Dermis blood vessel endothelial cell (primary cell): ENCODE measurements around the gene CNTNAP2. TPM values are rescaled to one million over a fixed set of nuclear protein-coding genes. Genes with fewer than 3 reads are reported as not detected.

ENCODE experiments used
- DNase-seq: peaks from one replicate; pipeline ENCODE4 v3.0.0; 2010
- total RNA-seq: library from RNA; depleted of rRNA; stranded (reverse); fragments of >200 nt; gene quantifications from 2 replicates; pipeline ENCODE4 v1.2.3, GENCODE V29; 2014

CNTNAP2 gene
- total RNA-seq, 1 donor from 2014 or later: not detected

DNA sequence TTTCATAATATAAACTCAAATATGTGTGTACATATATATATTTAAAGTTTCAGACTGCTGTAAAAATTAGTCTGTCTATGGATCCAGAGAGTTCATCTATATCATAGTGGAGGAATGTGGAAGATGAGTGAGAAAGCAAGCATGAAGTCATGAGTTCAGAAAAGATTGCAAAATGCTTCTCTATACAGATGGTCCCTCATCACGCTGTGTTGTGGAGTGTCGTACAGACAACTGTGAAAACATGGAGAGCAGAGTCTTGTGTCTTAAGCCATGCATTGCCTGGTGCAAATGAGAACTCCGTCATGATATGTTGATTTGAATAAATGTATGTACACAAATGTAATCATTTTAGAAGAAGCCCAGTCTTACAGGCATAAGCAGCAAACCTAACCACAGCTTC, 316.9 kb downstream of the CNTNAP2 start:
- no peak for DNase-seq

GRCh38 chr7:146443102-146443501, 326.5 kb downstream of the CNTNAP2 start:
- DNase-seq: no peak

- no peak for DNase-seq
Observed at GRCh38 chr7:146449625-146450024, 333.0 kb downstream of the CNTNAP2 start.

DNA sequence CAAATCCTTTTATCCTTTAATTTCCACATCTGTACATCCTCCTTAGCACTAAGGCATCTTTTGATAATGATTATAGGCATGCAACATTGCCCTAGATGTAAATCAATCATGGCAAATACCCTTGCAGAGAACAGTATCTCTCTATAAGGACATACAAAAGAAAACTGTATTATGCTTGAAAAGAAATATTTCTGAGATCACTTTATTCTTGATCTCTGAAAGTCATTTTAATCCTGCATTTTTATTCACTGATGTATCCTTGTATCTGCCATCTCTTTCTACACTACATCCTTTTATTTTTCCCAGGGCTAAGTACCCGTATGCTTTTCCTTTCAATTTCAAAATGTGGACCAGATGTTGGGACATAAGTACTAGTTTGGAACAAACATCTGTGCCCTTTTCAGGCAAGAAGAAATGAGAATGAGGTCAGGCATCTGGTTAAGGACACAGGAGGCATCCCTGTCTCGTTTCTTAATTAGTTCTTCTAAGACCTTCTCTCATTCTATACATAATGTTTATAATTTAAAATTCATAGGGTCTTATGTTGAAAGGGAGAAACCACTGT, 338.6 kb downstream of the CNTNAP2 start:
- no peak for DNase-seq

- no peak for DNase-seq
Observed at GRCh38 chr7:146479040-146479439, 362.4 kb downstream of the CNTNAP2 start.

DNA sequence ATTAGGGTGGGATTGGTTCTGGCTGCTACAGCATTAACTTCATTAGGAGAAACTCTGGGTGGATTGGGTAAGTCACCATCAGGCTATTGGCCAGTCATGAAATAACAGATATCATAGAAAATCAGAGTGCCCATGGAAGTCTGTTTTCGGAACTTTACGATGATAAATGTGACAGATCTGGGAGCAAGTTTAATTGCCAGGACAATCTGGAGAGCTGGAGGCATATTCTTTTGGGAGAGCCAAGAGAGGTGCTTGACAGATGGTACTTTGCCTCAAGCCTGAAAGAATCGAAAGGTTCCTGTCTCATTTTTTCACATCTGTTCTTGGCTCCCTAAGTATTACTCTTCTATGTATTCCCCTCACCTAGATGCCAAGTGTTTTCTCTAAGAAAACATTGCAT, 369.9 kb downstream of the CNTNAP2 start:
- no peak for DNase-seq

GRCh38 chr7:146492017-146492416, 375.4 kb downstream of the CNTNAP2 start:
- DNase-seq: no peak

- DNase-seq: no peak
Observed at GRCh38 chr7:146494952-146495596, 378.5 kb downstream of the CNTNAP2 start.

DNA sequence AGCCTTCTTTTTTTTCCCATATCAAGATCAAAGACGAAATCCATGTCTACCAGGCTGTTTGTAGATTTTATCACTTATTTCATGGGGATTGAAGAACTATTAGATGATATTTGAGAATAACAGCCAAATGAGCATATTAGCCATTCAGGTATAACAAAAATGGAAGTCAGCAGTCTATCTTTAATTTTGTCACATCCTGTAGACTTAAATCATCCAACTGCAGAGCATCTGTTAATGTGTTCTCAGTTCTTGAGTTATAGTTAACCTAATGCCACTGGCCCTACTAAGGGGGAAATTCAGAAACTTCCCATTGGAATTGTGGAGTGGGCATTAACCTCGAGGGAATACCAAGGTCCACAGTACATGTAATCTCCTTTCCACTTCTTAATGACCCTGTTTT, 380.1 kb downstream of the CNTNAP2 start:
- no peak for DNase-seq

- DNase-seq: no peak
Observed at GRCh38 chr7:146499970-146500369, 383.4 kb downstream of the CNTNAP2 start.

GRCh38 chr7:146503844-146504243, 387.2 kb downstream of the CNTNAP2 start:
- no peak for DNase-seq

GRCh38 chr7:146510088-146510680, 393.6 kb downstream of the CNTNAP2 start:
- DNase-seq: no peak

DNA sequence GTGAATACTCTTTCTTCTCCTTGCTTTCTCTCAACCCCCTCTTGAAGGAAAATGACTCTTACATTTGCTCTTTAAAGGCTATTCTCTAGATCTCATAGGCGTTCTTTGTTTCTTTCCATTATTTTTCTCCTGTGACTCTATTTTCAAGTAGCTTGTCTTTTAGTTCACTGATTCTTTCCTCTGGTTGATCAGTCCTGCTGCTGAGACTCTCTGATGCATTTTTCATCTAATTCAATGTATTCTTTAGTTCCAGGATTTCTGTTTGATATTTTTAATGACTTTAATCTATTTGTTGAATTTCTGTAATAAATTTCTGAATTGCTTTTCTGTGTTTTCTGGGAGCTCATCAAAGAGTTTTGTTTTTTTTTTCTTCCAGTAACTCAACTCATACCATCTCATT, 397.7 kb downstream of the CNTNAP2 start:
- DNase-seq: no peak

DNA sequence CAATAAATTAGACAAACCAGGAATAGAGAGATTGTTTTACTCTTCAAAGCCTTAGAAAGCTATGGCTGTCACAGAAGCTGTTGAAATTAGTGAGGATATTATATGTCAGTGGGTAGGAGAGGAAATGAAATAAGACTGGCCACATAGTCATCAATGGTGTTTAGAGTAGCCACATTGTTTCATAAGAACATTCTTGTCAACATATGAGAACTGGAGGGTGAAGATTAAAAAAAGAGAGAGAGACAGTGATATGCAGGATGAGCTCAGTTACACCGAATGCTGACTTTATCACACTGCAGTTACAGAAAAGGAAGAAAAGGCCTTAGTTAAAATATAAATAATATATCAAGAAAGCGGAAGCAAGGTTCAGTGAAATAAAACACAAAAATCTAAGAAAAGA, 412.0 kb downstream of the CNTNAP2 start:
- no peak for DNase-seq

GRCh38 chr7:146539836-146540235, 423.2 kb downstream of the CNTNAP2 start:
- no peak for DNase-seq

- no peak for DNase-seq
Observed at GRCh38 chr7:146542101-146542500, 425.5 kb downstream of the CNTNAP2 start.

GRCh38 chr7:146544748-146545147, 428.1 kb downstream of the CNTNAP2 start:
- no peak for DNase-seq

DNA sequence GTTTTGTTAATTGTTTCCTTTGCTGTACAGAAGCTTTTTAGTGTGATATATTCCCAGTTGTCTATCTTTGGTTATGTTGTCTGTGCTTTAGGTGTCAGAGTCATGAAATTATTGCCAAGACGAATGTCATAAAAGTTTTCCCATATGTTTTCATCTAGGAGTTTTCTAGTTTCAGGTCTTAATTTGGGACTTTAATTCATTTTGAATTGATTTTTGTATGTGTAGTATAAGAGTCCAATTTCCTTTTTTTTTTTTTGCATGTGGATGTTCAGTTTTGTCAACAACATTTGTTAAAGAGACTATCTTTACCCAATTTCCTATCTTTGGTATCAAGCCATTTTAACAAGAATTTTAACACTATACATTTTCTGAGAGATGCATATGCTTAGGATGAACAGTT, 432.2 kb downstream of the CNTNAP2 start:
- DNase-seq: no peak

DNA sequence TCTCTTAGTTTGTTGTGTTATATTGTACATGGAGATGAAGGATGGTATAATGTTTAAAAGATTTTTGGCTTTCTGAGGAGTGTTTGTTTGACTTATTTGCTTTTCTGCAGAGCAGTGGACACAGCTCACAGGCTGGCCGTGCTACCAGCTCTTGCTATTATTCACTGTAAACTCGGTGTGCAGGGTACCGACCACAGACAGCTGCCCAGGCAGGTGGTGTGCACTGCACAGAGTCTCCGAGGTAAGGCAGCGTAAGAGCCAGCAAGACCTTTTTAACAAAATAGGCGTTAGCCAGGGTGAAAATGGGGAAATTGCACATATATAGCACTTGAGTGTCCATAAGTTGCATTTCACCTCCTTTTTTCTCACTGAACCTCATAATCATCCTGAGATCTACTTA, 438.0 kb downstream of the CNTNAP2 start:
- no peak for DNase-seq

DNA sequence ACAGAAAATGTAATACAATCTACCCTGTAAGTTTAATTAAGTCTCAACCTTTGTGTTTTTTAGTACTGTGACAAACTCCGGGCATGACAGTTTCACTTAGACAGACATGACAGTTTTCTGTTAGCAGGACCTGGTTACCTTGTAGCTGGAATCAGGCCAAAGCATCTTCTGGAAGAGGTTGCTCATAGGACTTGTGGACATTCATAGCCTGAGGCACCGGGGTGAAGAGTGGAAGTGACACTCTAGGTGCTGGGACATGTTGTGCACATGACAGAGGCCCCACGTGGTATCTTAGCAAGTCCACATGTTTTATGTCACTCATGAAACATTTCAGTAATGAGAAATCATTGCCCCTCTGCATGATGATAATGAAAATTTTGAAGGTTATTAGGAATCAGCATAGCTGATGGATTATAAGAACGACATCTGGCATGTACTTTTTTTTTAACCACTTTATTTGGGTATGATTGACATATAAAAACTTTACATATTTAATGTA, 441.4 kb downstream of the CNTNAP2 start:
- DNase-seq: no peak

GRCh38 chr7:146565872-146566271, 449.3 kb downstream of the CNTNAP2 start:
- DNase-seq: no peak

DNA sequence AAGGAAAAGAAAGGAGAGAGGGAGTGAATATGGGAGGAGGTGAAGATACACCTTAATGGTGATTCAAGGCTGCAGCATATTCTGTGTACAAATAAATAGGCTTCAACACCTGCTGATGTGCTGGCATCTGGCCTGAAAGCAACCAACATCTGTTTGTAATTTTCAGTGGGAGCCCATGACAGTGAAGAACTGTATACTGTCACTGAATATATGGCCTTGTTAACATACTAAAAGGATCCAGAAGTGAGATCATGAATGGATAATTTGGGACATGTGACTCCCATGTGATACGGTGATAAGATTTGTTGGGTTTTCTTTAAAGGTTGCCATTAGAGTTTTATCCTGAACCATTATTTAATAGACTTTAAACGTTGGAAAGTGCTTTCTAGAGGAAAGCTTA, 459.3 kb downstream of the CNTNAP2 start:
- no peak for DNase-seq

GRCh38 chr7:146591976-146592375, 475.4 kb downstream of the CNTNAP2 start:
- DNase-seq: no peak

DNA sequence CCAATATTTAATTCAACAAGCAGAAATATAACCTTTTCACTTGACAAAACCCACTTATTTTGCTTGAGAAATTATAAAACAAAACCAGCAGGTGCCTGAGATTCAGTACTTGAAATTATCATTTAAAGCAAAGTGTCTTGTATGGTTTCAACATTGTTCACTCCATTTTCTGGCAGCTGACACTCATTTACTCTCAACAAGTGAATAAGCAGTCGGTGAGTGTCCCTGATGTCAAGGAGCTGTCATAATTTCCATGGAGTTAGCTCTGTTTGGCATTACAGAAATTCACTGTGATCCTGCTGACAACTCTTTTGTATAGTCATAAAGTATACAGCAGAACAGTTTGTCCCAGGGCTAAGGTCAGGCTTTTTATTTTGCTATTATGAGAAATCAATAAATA, 490.0 kb downstream of the CNTNAP2 start:
- no peak for DNase-seq
